ENCODE data around the gene CENPVL1. TPM values are rescaled to one million over a fixed set of nuclear protein-coding genes. Genes with fewer than 3 reads are reported as not detected.

Gene CENPVL1
- total RNA-seq: not detected in 2 replicates

GRCh38 chrX:51710277-51711164, at the start of gene CENPVL1:
CENPVL1 (plus strand) TSS chrX:51710512; CDS start chrX:51710512, 0 bp downstream.

GRCh38 chrX:51682720-51683062, 27.6 kb upstream of the CENPVL1 start, which contains the start of gene CENPVL2:
CENPVL2 (minus strand) TSS chrX:51682831; CDS start chrX:51682831, 0 bp downstream.

GRCh38 chrX:51743179-51743957, 33.1 kb downstream of the CENPVL1 start, which contains the start of gene GSPT2:
GSPT2 (plus strand) TSS chrX:51743442; CDS start chrX:51743627, 185 bp downstream.

Other genes with a start within 250 kb of the CENPVL1 start
- 7.6 and 11.4 TPM in 2 replicates for gene NUDT11, start 213.9 kb upstream of the CENPVL1 start, total RNA-seq
- not detected in 2 replicates for gene CENPVL3, start 91.6 kb upstream of the CENPVL1 start, total RNA-seq
- not detected in 2 replicates for gene CENPVL2, start 27.7 kb upstream of the CENPVL1 start, total RNA-seq
- gene GSPT2, start 32.9 kb downstream of the CENPVL1 start, total RNA-seq: 6.2 and 10.2 TPM in 2 replicates
- gene MAGED1, start 183.1 kb downstream of the CENPVL1 start, total RNA-seq: 361 and 412 TPM in 2 replicates